T-helper 1 cell treated with Interleukin-12 subunit alpha and Interleukin-12 subunit beta and Interleukin-4 antibody, amounts not matched to agents 30 μg/mL and 1 μg/mL, for 36 hours (primary cell): ENCODE results near the gene AHCYL2.

ENCODE experiments used
- H3K27ac Mint-ChIP-seq: one replicate; pipeline ENCODE4 v1.8.0; 2021; ENCODE audit warnings: mild to moderate bottlenecking, mixed read lengths
- H3K27me3 Mint-ChIP-seq: one replicate; pipeline ENCODE4 v1.8.0; 2021; ENCODE audit warnings: low read depth, mixed read lengths
- H3K36me3 Mint-ChIP-seq: one replicate; pipeline ENCODE4 v1.8.0; 2021; ENCODE audit warnings: low read depth, mixed read lengths
- H3K4me1 Mint-ChIP-seq: one replicate; pipeline ENCODE4 v1.8.0; 2021; ENCODE audit warnings: low read depth, mixed read lengths
- H3K4me3 Mint-ChIP-seq: one replicate; pipeline ENCODE4 v1.8.0; 2021; ENCODE audit warnings: mild to moderate bottlenecking, moderate library complexity, mixed read lengths
- H3K9me3 Mint-ChIP-seq: one replicate; pipeline ENCODE4 v1.8.0; 2021; ENCODE audit warnings: mixed read lengths

The AHCYL2 gene

GRCh38 chr7:129376778-129377700 lies 152.2 kb downstream of the AHCYL2 start:
- Mint-ChIP-seq H3K4me1 (peaks cover 42% of the 10 kb centered on the region), H3K27ac (peak overlapping the region; percentile 81), H3K4me3 (no peak overlapping the region), H3K9me3 (no peaks in the 10 kb centered on the region), H3K36me3 (peaks cover 3% of the 10 kb centered on the region), H3K27me3 (no peaks in the 10 kb centered on the region)

GRCh38 chr7:129381710-129382484 lies 157.1 kb downstream of the AHCYL2 start:
- H3K4me1 Mint-ChIP-seq = peaks cover 34% of the 10 kb centered on the region
- H3K4me3 Mint-ChIP-seq = peak overlapping the region; percentile 50
- H3K9me3 Mint-ChIP-seq = no peaks in the 10 kb centered on the region
- H3K27me3 Mint-ChIP-seq = no peaks in the 10 kb centered on the region
- peak overlapping the region; percentile 78 for H3K27ac Mint-ChIP-seq
- peaks cover 12% of the 10 kb centered on the region for H3K36me3 Mint-ChIP-seq

GRCh38 chr7:129383542-129384132 lies 158.8 kb downstream of the AHCYL2 start:
- peaks cover 30% of the 10 kb centered on the region for H3K4me1 Mint-ChIP-seq
- H3K4me3 Mint-ChIP-seq = no peak overlapping the region
- H3K9me3 Mint-ChIP-seq = no peaks in the 10 kb centered on the region
- peaks cover 15% of the 10 kb centered on the region for H3K36me3 Mint-ChIP-seq
- no peaks in the 10 kb centered on the region for H3K27me3 Mint-ChIP-seq
- H3K27ac Mint-ChIP-seq = no peak overlapping the region

- Mint-ChIP-seq H3K36me3 (peaks cover 18% of the 10 kb centered on the region), H3K4me3 (no peak overlapping the region), H3K27ac (no peak overlapping the region), H3K9me3 (no peaks in the 10 kb centered on the region), H3K4me1 (peaks cover 30% of the 10 kb centered on the region), H3K27me3 (no peaks in the 10 kb centered on the region)
Measured at GRCh38 chr7:129385116-129385515, 160.3 kb downstream of the AHCYL2 start.

- Mint-ChIP-seq H3K27ac (no peak overlapping the region), H3K4me1 (peaks cover 30% of the 10 kb centered on the region), H3K36me3 (peaks cover 18% of the 10 kb centered on the region), H3K27me3 (no peaks in the 10 kb centered on the region), H3K4me3 (no peak overlapping the region), H3K9me3 (no peaks in the 10 kb centered on the region)
Measured at GRCh38 chr7:129385598-129385997, 160.8 kb downstream of the AHCYL2 start.

GRCh38 chr7:129386506-129386905 lies 161.7 kb downstream of the AHCYL2 start:
- no peak overlapping the region for H3K4me3 Mint-ChIP-seq
- no peak overlapping the region for H3K27ac Mint-ChIP-seq
- peaks cover 28% of the 10 kb centered on the region for H3K4me1 Mint-ChIP-seq
- H3K27me3 Mint-ChIP-seq = no peaks in the 10 kb centered on the region
- peaks cover 18% of the 10 kb centered on the region for H3K36me3 Mint-ChIP-seq
- no peaks in the 10 kb centered on the region for H3K9me3 Mint-ChIP-seq

- H3K4me3 Mint-ChIP-seq = no peak overlapping the region
- H3K4me1 Mint-ChIP-seq = peaks cover 21% of the 10 kb centered on the region
- no peaks in the 10 kb centered on the region for H3K27me3 Mint-ChIP-seq
- H3K27ac Mint-ChIP-seq = no peak overlapping the region
- no peaks in the 10 kb centered on the region for H3K9me3 Mint-ChIP-seq
- peaks cover 15% of the 10 kb centered on the region for H3K36me3 Mint-ChIP-seq
Measured at GRCh38 chr7:129387537-129387936, 162.7 kb downstream of the AHCYL2 start.

GRCh38 chr7:129388333-129389098 lies 163.7 kb downstream of the AHCYL2 start:
- H3K9me3 Mint-ChIP-seq = no peaks in the 10 kb centered on the region
- H3K27ac Mint-ChIP-seq = no peak overlapping the region
- H3K36me3 Mint-ChIP-seq = peaks cover 15% of the 10 kb centered on the region
- no peak overlapping the region for H3K4me3 Mint-ChIP-seq
- H3K27me3 Mint-ChIP-seq = no peaks in the 10 kb centered on the region
- H3K4me1 Mint-ChIP-seq = peaks cover 19% of the 10 kb centered on the region

- no peak overlapping the region for H3K4me3 Mint-ChIP-seq
- peaks cover 14% of the 10 kb centered on the region for H3K4me1 Mint-ChIP-seq
- no peak overlapping the region for H3K27ac Mint-ChIP-seq
- H3K36me3 Mint-ChIP-seq = peaks cover 17% of the 10 kb centered on the region
- H3K27me3 Mint-ChIP-seq = no peaks in the 10 kb centered on the region
- H3K9me3 Mint-ChIP-seq = no peaks in the 10 kb centered on the region
Measured at GRCh38 chr7:129389829-129390228, 165.0 kb downstream of the AHCYL2 start.

GRCh38 chr7:129390314-129390713 lies 165.5 kb downstream of the AHCYL2 start:
- no peak overlapping the region for H3K27ac Mint-ChIP-seq
- H3K4me3 Mint-ChIP-seq = no peak overlapping the region
- H3K4me1 Mint-ChIP-seq = peaks cover 12% of the 10 kb centered on the region
- H3K36me3 Mint-ChIP-seq = peaks cover 18% of the 10 kb centered on the region
- H3K27me3 Mint-ChIP-seq = no peaks in the 10 kb centered on the region
- H3K9me3 Mint-ChIP-seq = no peaks in the 10 kb centered on the region

GRCh38 chr7:129391546-129392171 lies 166.8 kb downstream of the AHCYL2 start:
- no peaks in the 10 kb centered on the region for H3K9me3 Mint-ChIP-seq
- no peaks in the 10 kb centered on the region for H3K27me3 Mint-ChIP-seq
- no peak overlapping the region for H3K4me3 Mint-ChIP-seq
- H3K36me3 Mint-ChIP-seq = peaks cover 13% of the 10 kb centered on the region
- no peak overlapping the region for H3K27ac Mint-ChIP-seq
- peaks cover 6% of the 10 kb centered on the region for H3K4me1 Mint-ChIP-seq

GRCh38 chr7:129393255-129393654 lies 168.4 kb downstream of the AHCYL2 start:
- no peak overlapping the region for H3K4me3 Mint-ChIP-seq
- no peaks in the 10 kb centered on the region for H3K9me3 Mint-ChIP-seq
- H3K4me1 Mint-ChIP-seq = no peaks in the 10 kb centered on the region
- no peaks in the 10 kb centered on the region for H3K27me3 Mint-ChIP-seq
- H3K27ac Mint-ChIP-seq = no peak overlapping the region
- peaks cover 12% of the 10 kb centered on the region for H3K36me3 Mint-ChIP-seq

- no peaks in the 10 kb centered on the region for H3K27me3 Mint-ChIP-seq
- no peaks in the 10 kb centered on the region for H3K9me3 Mint-ChIP-seq
- no peak overlapping the region for H3K27ac Mint-ChIP-seq
- H3K36me3 Mint-ChIP-seq = peaks cover 9% of the 10 kb centered on the region
- H3K4me1 Mint-ChIP-seq = no peaks in the 10 kb centered on the region
- H3K4me3 Mint-ChIP-seq = no peak overlapping the region
Measured at GRCh38 chr7:129394101-129394500, 169.3 kb downstream of the AHCYL2 start.
